ENCODE measurements around the gene HINT2. TPM values are rescaled to one million over a fixed set of nuclear protein-coding genes. Genes with fewer than 3 reads are reported as not detected.

The HINT2 gene
- total RNA-seq, 5 donors from 2014 or later (not counting 1 experiment from before 2014, with no cell fraction given) = 15.4 to 30.3 (median 28.5) TPM

DNA sequence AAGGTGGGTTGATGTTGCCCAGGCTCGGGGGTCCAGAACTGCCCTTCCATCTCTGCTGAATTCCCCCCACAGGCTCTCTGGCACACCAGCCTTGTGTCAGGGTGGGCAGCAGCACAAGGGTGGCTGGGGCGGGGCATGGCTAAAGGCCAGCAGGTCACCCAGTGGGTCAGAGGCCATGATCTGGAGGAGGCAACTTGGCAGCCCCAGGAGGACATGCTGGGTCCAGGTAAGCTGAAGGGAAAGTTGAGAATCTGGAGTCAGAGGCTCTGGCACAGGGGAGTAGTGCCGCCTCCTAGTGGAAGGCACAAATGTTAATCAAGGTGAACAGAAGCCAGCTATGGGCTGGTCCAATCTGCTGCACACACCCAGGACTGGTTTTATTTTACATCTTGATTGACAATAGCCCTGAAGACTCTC is 20.4 kb upstream of the HINT2 start:
- H3K36me3 Mint-ChIP-seq = no peaks in the 10 kb centered on the region
- DNase-seq (peak in 1 of 35 experiments; percentile 31), ATAC-seq (replicated peaks in 1 of 4) (no peak)
- no peaks in the 10 kb centered on the region for H3K9me3 Mint-ChIP-seq
- H3K27me3 ChIP-seq (replicated peaks in 1 of 2; ENCODE audit: control insufficient read depth in 2 of 2, extremely low read depth in 1 of 2, insufficient read depth in 2 of 2, low read length in 1 of 2) = no peaks in the 10 kb centered on the region
- H3K27me3 Mint-ChIP-seq = no peaks in the 10 kb centered on the region
- POLR2A ChIA-PET = interaction anchor here in 1 of 2 donors (0.7 kb wide), 1 partner anchor 83 kb away, joined by 3 read pairs; no protein-coding TSS in a partner anchor
- H3K4me1 Mint-ChIP-seq = peaks cover 15 to 23% (median 20%) of the 10 kb centered on the region in 3 donors
- no peaks in the 10 kb centered on the region for H3K9me3 ChIP-seq
- peaks cover 0 to 10% of the 10 kb centered on the region in 2 donors for H3K36me3 ChIP-seq (ENCODE audit: control insufficient read depth in 2 of 2, extremely low read depth in 1 of 2, insufficient read depth in 1 of 2, low read length in 1 of 2)
- H3K27ac ChIP-seq (ENCODE audit: low read length) = no peak overlapping the region
- WGBS (ENCODE audit: insufficient coverage) = 100% methylated on average over 2 of the region's 3 CpGs
- CTCF ChIA-PET = interaction anchor here in 1 of 2 donors (0.9 to 1.4 kb wide), 4 partner anchors 9 to 45 kb away, joined by 3 read pairs; no protein-coding TSS in a partner anchor
- peaks cover 6% of the 10 kb centered on the region in 2 experiments for H3K4me1 ChIP-seq (ENCODE audit: control insufficient read depth in 1 of 2, extremely low read depth in 1 of 2, insufficient read depth in 2 of 2, low read length in 2 of 2)
- no peak overlapping the region for H3K4me3 ChIP-seq (ENCODE audit: control insufficient read depth in 1 of 2, extremely low read depth in 1 of 2, low read length in 1 of 2)
- no peak overlapping the region for H3K4me3 Mint-ChIP-seq
- H3K27ac Mint-ChIP-seq = no peak overlapping the region

- Mint-ChIP-seq H3K36me3 (no peaks in the 10 kb centered on the region), H3K9me3 (no peaks in the 10 kb centered on the region), H3K4me1 (peaks cover 22 to 29% (median 27%) of the 10 kb centered on the region in 3 donors), H3K4me3 (no peak overlapping the region), H3K27me3 (no peaks in the 10 kb centered on the region), H3K27ac (peak overlapping the region in 1 of 2 donors; percentile 3)
- ATAC-seq (replicated peaks in 1 of 4) (no peak), DNase-seq (no peak)
- Histone ChIP-seq H3K27ac (ENCODE audit: low read length) (no peak overlapping the region), H3K9me3 (no peaks in the 10 kb centered on the region), H3K4me1 (ENCODE audit: control insufficient read depth in 1 of 2, extremely low read depth in 1 of 2, insufficient read depth in 2 of 2, low read length in 2 of 2) (peaks cover 6 to 10% of the 10 kb centered on the region in 2 experiments), H3K27me3 (replicated peaks in 1 of 2; ENCODE audit: control insufficient read depth in 2 of 2, extremely low read depth in 1 of 2, insufficient read depth in 2 of 2, low read length in 1 of 2) (no peaks in the 10 kb centered on the region), H3K4me3 (ENCODE audit: control insufficient read depth in 1 of 2, extremely low read depth in 1 of 2, low read length in 1 of 2) (no peak overlapping the region), H3K36me3 (ENCODE audit: control insufficient read depth in 2 of 2, extremely low read depth in 1 of 2, insufficient read depth in 1 of 2, low read length in 1 of 2) (peaks cover 0 to 7% of the 10 kb centered on the region in 2 donors)
- ChIA-PET POLR2A (interaction anchor here in 1 of 2 donors (0.7 kb wide), 1 partner anchor 1757 kb away, joined by 7 read pairs; no protein-coding TSS in a partner anchor), CTCF (interaction anchor here (0.9 to 1.4 kb wide), 4 partner anchors 8 to 46 kb away, joined by 3 read pairs; no protein-coding TSS in a partner anchor)
- 92% methylated on average over 11 of the region's 14 CpGs for WGBS (ENCODE audit: insufficient coverage)
Measured at GRCh38 chr9:35834260-35835215, 19.7 kb upstream of the HINT2 start.

- Histone ChIP-seq H3K4me1 (ENCODE audit: control insufficient read depth in 1 of 2, extremely low read depth in 1 of 2, insufficient read depth in 2 of 2, low read length in 2 of 2) (peaks cover 6 to 17% of the 10 kb centered on the region in 2 experiments), H3K9me3 (no peaks in the 10 kb centered on the region), H3K4me3 (ENCODE audit: control insufficient read depth in 1 of 2, extremely low read depth in 1 of 2, low read length in 1 of 2) (no peak overlapping the region), H3K27ac (ENCODE audit: low read length) (no peak overlapping the region), H3K36me3 (ENCODE audit: control insufficient read depth in 2 of 2, extremely low read depth in 1 of 2, insufficient read depth in 1 of 2, low read length in 1 of 2) (peaks cover 0 to 7% of the 10 kb centered on the region in 2 donors), H3K27me3 (replicated peaks in 1 of 2; ENCODE audit: control insufficient read depth in 2 of 2, extremely low read depth in 1 of 2, insufficient read depth in 2 of 2, low read length in 1 of 2) (no peaks in the 10 kb centered on the region)
- WGBS (ENCODE audit: insufficient coverage) = 96% methylated on average over 4 of the region's 5 CpGs
- H3K27me3 Mint-ChIP-seq = no peaks in the 10 kb centered on the region
- peaks cover 35 to 39% (median 35%) of the 10 kb centered on the region in 3 donors for H3K4me1 Mint-ChIP-seq
- H3K4me3 Mint-ChIP-seq = no peak overlapping the region
- no peaks in the 10 kb centered on the region for H3K9me3 Mint-ChIP-seq
- no peaks in the 10 kb centered on the region for H3K36me3 Mint-ChIP-seq
- no peak overlapping the region for H3K27ac Mint-ChIP-seq
- ATAC-seq (replicated peaks in 1 of 4) (no peak), DNase-seq (no peak)
- POLR2A ChIA-PET = no interaction called here
- CTCF ChIA-PET = interaction anchor here in 1 of 2 donors (0.6 kb wide), 1 partner anchor 76 kb away, joined by 3 read pairs; no protein-coding TSS in a partner anchor
Measured at GRCh38 chr9:35832814-35833213, 18.0 kb upstream of the HINT2 start.

- H3K27ac Mint-ChIP-seq = no peak overlapping the region
- no peak for ATAC-seq (replicated peaks in 1 of 4)
- no peaks in the 10 kb centered on the region for H3K9me3 Mint-ChIP-seq
- WGBS (ENCODE audit: insufficient coverage) = 87% methylated on average over 3 of the region's 4 CpGs
- no peak overlapping the region for H3K27ac ChIP-seq (ENCODE audit: low read length)
- H3K4me3 Mint-ChIP-seq = no peak overlapping the region
- peaks cover 38 to 44% (median 40%) of the 10 kb centered on the region in 3 donors for H3K4me1 Mint-ChIP-seq
- H3K27me3 Mint-ChIP-seq = no peaks in the 10 kb centered on the region
- ChIA-PET POLR2A (interaction anchor here in 1 of 2 donors (0.5 kb wide), 1 partner anchor 14 kb away, joined by 3 read pairs; no protein-coding TSS in a partner anchor), CTCF (interaction anchor here in 1 of 2 donors (0.6 kb wide), 1 partner anchor 114 kb away, joined by 4 read pairs; no protein-coding TSS in a partner anchor)
- H3K4me1 ChIP-seq (ENCODE audit: control insufficient read depth in 1 of 2, extremely low read depth in 1 of 2, insufficient read depth in 2 of 2, low read length in 2 of 2) = peaks cover 6 to 20% of the 10 kb centered on the region in 2 experiments
- DNase-seq = no peak
- H3K27me3 ChIP-seq (replicated peaks in 1 of 2; ENCODE audit: control insufficient read depth in 2 of 2, extremely low read depth in 1 of 2, insufficient read depth in 2 of 2, low read length in 1 of 2) = no peaks in the 10 kb centered on the region
- H3K36me3 Mint-ChIP-seq = no peaks in the 10 kb centered on the region
- H3K4me3 ChIP-seq (ENCODE audit: control insufficient read depth in 1 of 2, extremely low read depth in 1 of 2, low read length in 1 of 2) = no peak overlapping the region
- no peaks in the 10 kb centered on the region for H3K9me3 ChIP-seq
- H3K36me3 ChIP-seq (ENCODE audit: control insufficient read depth in 2 of 2, extremely low read depth in 1 of 2, insufficient read depth in 1 of 2, low read length in 1 of 2) = peaks cover 0 to 7% of the 10 kb centered on the region in 2 donors
Measured at GRCh38 chr9:35831040-35831439, 16.2 kb upstream of the HINT2 start.

- 90% methylated on average over 2 of the region's 2 CpGs for WGBS (ENCODE audit: insufficient coverage)
- CTCF ChIA-PET = no interaction called here
Measured at GRCh38 chr9:35829764-35830096, 14.9 kb upstream of the HINT2 start.

DNA sequence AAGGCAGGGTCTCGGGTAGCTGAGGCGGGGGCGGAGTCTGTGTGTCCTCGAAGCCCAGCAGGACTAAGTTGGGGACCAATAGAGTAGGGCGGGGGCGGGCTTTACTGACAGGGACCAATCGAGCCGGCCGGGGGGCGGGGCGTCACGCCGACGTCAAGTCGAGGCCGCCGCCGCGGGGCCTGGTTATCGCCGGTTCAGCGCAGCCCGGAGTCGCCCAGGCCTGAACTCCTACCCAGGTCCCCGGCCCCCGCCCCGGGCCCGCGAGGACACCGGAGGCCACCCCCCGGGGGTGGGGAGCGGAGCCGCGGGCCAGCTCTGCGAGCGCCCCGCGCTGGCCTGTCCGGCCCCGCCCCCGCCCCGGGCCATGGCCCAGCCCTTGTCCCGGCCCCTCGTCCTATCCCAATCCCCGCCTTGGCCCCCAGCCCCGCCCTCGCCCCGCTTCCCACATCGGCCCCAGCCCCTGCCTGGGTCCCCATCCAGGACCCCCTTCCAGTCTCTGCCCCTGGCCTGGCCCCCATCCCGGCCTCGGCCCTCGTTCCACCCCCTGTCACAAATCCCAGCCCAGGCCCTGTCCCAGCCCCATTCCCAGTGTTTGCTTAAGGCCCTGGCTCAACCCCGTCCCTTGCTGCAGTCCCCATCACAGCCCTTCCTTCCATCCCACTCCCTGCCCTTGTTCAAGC is 14.4 kb upstream of the HINT2 start, which contains the start of gene TMEM8B:
Gene TMEM8B, plus strand, starts transcription at position 145 of the 680 bp plus-strand sequence. Its CDS starts 220 bp downstream, at position 365.
- Histone ChIP-seq H3K4me1 (ENCODE audit: control insufficient read depth in 1 of 2, extremely low read depth in 1 of 2, insufficient read depth in 2 of 2, low read length in 2 of 2) (peaks cover 5 to 21% of the 10 kb centered on the region in 2 experiments), H3K9me3 (no peaks in the 10 kb centered on the region), H3K27me3 (replicated peaks in 1 of 2; ENCODE audit: control insufficient read depth in 2 of 2, extremely low read depth in 1 of 2, insufficient read depth in 2 of 2, low read length in 1 of 2) (no peaks in the 10 kb centered on the region), H3K27ac (ENCODE audit: low read length) (peak within 1 kb of the TSS; percentile 64), H3K36me3 (ENCODE audit: control insufficient read depth in 2 of 2, extremely low read depth in 1 of 2, insufficient read depth in 1 of 2, low read length in 1 of 2) (peaks cover 0 to under 1% of the 10 kb centered on the region in 2 donors), H3K4me3 (ENCODE audit: control insufficient read depth in 1 of 2, extremely low read depth in 1 of 2, low read length in 1 of 2) (peak within 1 kb of the TSS; percentile 76 to 87)
- DNase-seq (peak; percentile 85 to 97 (median 93)), ATAC-seq (replicated peaks in 1 of 4) (peak; percentile 94 to 98 (median 98))
- Mint-ChIP-seq H3K9me3 (no peaks in the 10 kb centered on the region), H3K4me1 (peaks cover 37 to 42% (median 39%) of the 10 kb centered on the region in 3 donors), H3K27ac (peak within 1 kb of the TSS; percentile 86 to 95), H3K36me3 (no peaks in the 10 kb centered on the region), H3K27me3 (no peaks in the 10 kb centered on the region), H3K4me3 (peak within 1 kb of the TSS; percentile 86 to 96 (median 93))
- ChIA-PET CTCF (interaction anchor here in 1 of 2 donors (1.0 kb wide), 1 partner anchor 39 kb away, joined by 4 read pairs; no protein-coding TSS in a partner anchor), POLR2A (no interaction called here)
- 2% methylated on average over 52 of the region's 53 CpGs for WGBS (ENCODE audit: insufficient coverage)

More at GRCh38 chr9:35829764-35830096, 14.9 kb upstream of the HINT2 start:
- ATAC-seq (replicated peaks in 1 of 4) (no peak), DNase-seq (no peak)
- Histone ChIP-seq H3K4me1 (ENCODE audit: control insufficient read depth in 1 of 2, extremely low read depth in 1 of 2, insufficient read depth in 2 of 2, low read length in 2 of 2) (peaks cover 6 to 21% of the 10 kb centered on the region in 2 experiments), H3K27ac (ENCODE audit: low read length) (peak overlapping the region; percentile 57), H3K4me3 (ENCODE audit: control insufficient read depth in 1 of 2, extremely low read depth in 1 of 2, low read length in 1 of 2) (peak overlapping the region in 1 of 2 donors; percentile 76), H3K27me3 (replicated peaks in 1 of 2; ENCODE audit: control insufficient read depth in 2 of 2, extremely low read depth in 1 of 2, insufficient read depth in 2 of 2, low read length in 1 of 2) (no peaks in the 10 kb centered on the region), H3K36me3 (ENCODE audit: control insufficient read depth in 2 of 2, extremely low read depth in 1 of 2, insufficient read depth in 1 of 2, low read length in 1 of 2) (peaks cover 0 to 5% of the 10 kb centered on the region in 2 donors), H3K9me3 (no peaks in the 10 kb centered on the region)
- Mint-ChIP-seq H3K4me1 (peaks cover 42 to 44% (median 42%) of the 10 kb centered on the region in 3 donors), H3K9me3 (no peaks in the 10 kb centered on the region), H3K4me3 (peak overlapping the region; percentile 77 to 86 (median 82)), H3K27me3 (no peaks in the 10 kb centered on the region), H3K27ac (peak overlapping the region; percentile 58 to 79), H3K36me3 (no peaks in the 10 kb centered on the region)
- POLR2A ChIA-PET = no interaction called here

Data from T-cell (primary cell).